Right lobe of liver (tissue), 4 donors: ENCODE measurements around the gene LRFN2.

Source experiments
- CTCF ChIP-seq, 4 donors: fragments of 200-600 bp in 3 of 4; fragments of 450-650 bp in 1 of 4; IDR thresholded peaks; one replicate each; pipeline versions ENCODE4 v1.5.1 to v1.8.0; 2016 to 2022; ENCODE audit warnings: antibody characterized with exemption in 4 of 4, mild to moderate bottlenecking in 2 of 4
- POLR2A ChIP-seq: fragments of 450-650 bp; IDR thresholded peaks from one replicate; pipeline ENCODE4 v1.6.1; 2017; ENCODE audit warnings: antibody characterized with exemption, mild to moderate bottlenecking
- donor health status: DM: no; HTN: no; CAD: no.
- donor health status: DM: no; HTN: no; CAD: no.
- donor health status: DM: no; HTN: yes; CAD: no.

GRCh38 chr6:40521496-40521895 lies 65.7 kb downstream of the LRFN2 start:
- TF ChIP-seq CTCF (IDR thresholded peaks at IDR 0.05) (no peak), POLR2A (no peak)
